ENCODE data around the gene ADAM20. TPM values are rescaled to one million over a fixed set of nuclear protein-coding genes. Genes with fewer than 3 reads are reported as not detected.

Gene ADAM20
- total and polyA plus RNA-seq, 2 donors (not counting 1 experiment from before 2014, with no cell fraction given) = 0.02 to 1.2 TPM

DNA sequence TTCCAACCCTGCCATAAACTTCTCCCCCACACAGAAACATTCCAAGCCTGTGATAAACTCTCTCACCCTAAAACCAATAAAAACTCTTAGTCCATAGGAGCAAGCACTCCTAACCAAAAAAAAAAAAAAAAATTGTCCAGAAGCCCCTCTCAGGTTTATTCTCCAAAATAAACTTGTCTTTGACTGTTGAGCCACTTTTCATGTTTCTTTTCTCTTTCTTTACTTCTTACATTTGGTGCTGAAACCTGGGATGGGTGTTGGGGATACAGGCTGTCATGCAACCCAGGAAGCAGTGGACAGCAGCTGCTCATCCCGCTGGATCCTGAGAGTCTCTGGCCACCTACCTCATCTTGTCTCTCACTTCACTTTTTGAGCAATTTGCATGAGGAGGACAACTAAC, 2.0 kb upstream of the ADAM20 start:
- H3K27ac ChIP-seq (ENCODE audit: insufficient read depth, low read length) = no peak overlapping the region
- H3K36me3 ChIP-seq (ENCODE audit: control insufficient read depth, insufficient read depth, low read length) = no peaks in the 10 kb centered on the region
- H3K4me2 ChIP-seq (ENCODE audit: extremely low read depth, insufficient read depth, low read length) = no peak overlapping the region
- H3K4me3 ChIP-seq (replicated peaks in 1 of 4; ENCODE audit: control extremely low read depth in 1 of 4, insufficient read depth in 1 of 4, low read depth in 3 of 4, low read length in 4 of 4) = no peak overlapping the region
- no peaks in the 10 kb centered on the region for H3K9me3 ChIP-seq (ENCODE audit: control insufficient read depth, insufficient read depth, low read depth, low read length)
- H3K79me2 ChIP-seq (ENCODE audit: control insufficient read depth, insufficient read depth, low read length) = no peaks in the 10 kb centered on the region
- no peaks in the 10 kb centered on the region for H3K4me1 ChIP-seq (ENCODE audit: control insufficient read depth, extremely low read depth, insufficient read depth, low read length)
- no peak overlapping the region for H3K9ac ChIP-seq (ENCODE audit: insufficient read depth, low read length)
- no peak for DNase-seq (ENCODE audit: low read depth in 2 of 2)
- no peaks in the 10 kb centered on the region for H4K20me1 ChIP-seq (ENCODE audit: control insufficient read depth, extremely low read depth, insufficient read depth, low read length)
- TF ChIP-seq, protein P1, sequence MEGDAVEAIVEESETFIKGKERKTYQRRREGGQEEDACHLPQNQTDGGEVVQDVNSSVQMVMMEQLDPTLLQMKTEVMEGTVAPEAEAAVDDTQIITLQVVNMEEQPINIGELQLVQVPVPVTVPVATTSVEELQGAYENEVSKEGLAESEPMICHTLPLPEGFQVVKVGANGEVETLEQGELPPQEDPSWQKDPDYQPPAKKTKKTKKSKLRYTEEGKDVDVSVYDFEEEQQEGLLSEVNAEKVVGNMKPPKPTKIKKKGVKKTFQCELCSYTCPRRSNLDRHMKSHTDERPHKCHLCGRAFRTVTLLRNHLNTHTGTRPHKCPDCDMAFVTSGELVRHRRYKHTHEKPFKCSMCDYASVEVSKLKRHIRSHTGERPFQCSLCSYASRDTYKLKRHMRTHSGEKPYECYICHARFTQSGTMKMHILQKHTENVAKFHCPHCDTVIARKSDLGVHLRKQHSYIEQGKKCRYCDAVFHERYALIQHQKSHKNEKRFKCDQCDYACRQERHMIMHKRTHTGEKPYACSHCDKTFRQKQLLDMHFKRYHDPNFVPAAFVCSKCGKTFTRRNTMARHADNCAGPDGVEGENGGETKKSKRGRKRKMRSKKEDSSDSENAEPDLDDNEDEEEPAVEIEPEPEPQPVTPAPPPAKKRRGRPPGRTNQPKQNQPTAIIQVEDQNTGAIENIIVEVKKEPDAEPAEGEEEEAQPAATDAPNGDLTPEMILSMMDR (conservative IDR thresholded peaks at IDR 0.05 in 1 of 2, IDR thresholded peaks at IDR 0.05 in 1 of 2; ENCODE audit: low read depth in 1 of 2, low read length in 2 of 2) = no peak
- no peak for TF ChIP-seq EZH2 (IDR thresholded peaks at IDR 0.05; ENCODE audit: low read length, missing control alignments)
- no peaks in the 10 kb centered on the region for H3K27me3 ChIP-seq (ENCODE audit: control insufficient read depth, insufficient read depth, low read length)
- no peak overlapping the region for H2AFZ ChIP-seq (ENCODE audit: low read length)

DNA sequence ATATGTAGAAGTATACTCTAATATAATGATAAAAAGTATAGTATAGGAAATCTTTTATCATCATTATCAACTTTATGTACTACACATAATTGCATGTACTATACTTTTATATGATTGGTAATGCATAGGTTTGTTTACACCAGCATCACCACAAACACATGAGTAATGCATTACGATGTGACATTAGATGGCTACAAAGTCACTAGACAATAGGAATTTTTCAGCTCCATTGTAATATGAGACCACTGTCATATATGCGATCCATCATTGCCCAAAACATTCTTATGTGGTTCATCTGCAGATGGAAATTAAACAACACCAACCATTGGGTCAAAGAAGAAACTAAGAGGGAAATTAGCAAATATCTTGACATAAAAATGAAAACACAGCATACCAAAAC, 4.4 kb downstream of the ADAM20 start:
- Histone ChIP-seq H3K79me2 (ENCODE audit: control insufficient read depth, insufficient read depth, low read length) (no peaks in the 10 kb centered on the region), H3K27me3 (ENCODE audit: control insufficient read depth, insufficient read depth, low read length) (no peaks in the 10 kb centered on the region), H3K36me3 (ENCODE audit: control insufficient read depth, insufficient read depth, low read length) (no peaks in the 10 kb centered on the region), H3K27ac (ENCODE audit: insufficient read depth, low read length) (no peak overlapping the region), H3K4me3 (replicated peaks in 1 of 4; ENCODE audit: control extremely low read depth in 1 of 4, insufficient read depth in 1 of 4, low read depth in 3 of 4, low read length in 4 of 4) (no peak overlapping the region), H4K20me1 (ENCODE audit: control insufficient read depth, extremely low read depth, insufficient read depth, low read length) (no peaks in the 10 kb centered on the region), H2AFZ (ENCODE audit: low read length) (no peak overlapping the region), H3K4me2 (ENCODE audit: extremely low read depth, insufficient read depth, low read length) (no peak overlapping the region), H3K9me3 (ENCODE audit: control insufficient read depth, insufficient read depth, low read depth, low read length) (no peaks in the 10 kb centered on the region), H3K4me1 (ENCODE audit: control insufficient read depth, extremely low read depth, insufficient read depth, low read length) (no peaks in the 10 kb centered on the region), H3K9ac (ENCODE audit: insufficient read depth, low read length) (no peak overlapping the region)
- DNase-seq (ENCODE audit: low read depth in 2 of 2) = no peak
- TF ChIP-seq, protein P1 (conservative IDR thresholded peaks at IDR 0.05 in 1 of 2, IDR thresholded peaks at IDR 0.05 in 1 of 2; ENCODE audit: low read depth in 1 of 2, low read length in 2 of 2) = no peak
- no peak for TF ChIP-seq EZH2 (IDR thresholded peaks at IDR 0.05; ENCODE audit: low read length, missing control alignments)

DNA sequence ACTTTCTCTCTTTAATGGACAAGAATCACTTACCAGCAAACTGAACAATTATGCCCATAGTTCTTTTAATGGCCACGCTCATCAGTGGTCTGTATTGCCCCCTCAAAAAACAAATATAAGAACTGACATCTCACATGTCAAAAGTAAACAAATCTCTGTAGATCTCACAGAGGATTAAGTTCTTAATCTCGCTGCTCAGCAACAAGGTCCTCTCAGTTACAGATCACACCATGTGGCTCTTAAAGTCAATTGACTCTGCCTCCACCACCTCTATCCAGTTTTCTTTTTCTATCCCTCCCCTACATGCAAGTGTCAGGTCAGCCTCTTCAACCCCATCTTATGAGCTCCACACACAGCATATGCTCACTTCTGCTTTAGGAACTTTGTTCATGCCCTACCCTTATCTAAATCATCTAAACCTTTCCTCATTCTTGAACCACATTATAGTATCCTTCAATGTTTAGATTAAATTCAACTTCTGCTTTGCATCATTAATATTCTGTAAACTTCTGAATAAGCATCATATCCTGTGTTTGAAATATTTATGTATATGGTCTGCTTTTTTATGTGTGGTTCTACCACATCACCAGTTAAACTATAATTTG, 7.2 kb downstream of the ADAM20 start:
- H3K9me3 ChIP-seq (ENCODE audit: control insufficient read depth, insufficient read depth, low read depth, low read length) = no peaks in the 10 kb centered on the region
- DNase-seq (ENCODE audit: low read depth in 2 of 2) = no peak
- TF ChIP-seq, protein P1 (conservative IDR thresholded peaks at IDR 0.05 in 1 of 2, IDR thresholded peaks at IDR 0.05 in 1 of 2; ENCODE audit: low read depth in 1 of 2, low read length in 2 of 2) = no peak
- TF ChIP-seq EZH2 (IDR thresholded peaks at IDR 0.05; ENCODE audit: low read length, missing control alignments) = no peak
- H3K27ac ChIP-seq (ENCODE audit: insufficient read depth, low read length) = no peak overlapping the region
- H3K27me3 ChIP-seq (ENCODE audit: control insufficient read depth, insufficient read depth, low read length) = no peaks in the 10 kb centered on the region
- no peaks in the 10 kb centered on the region for H4K20me1 ChIP-seq (ENCODE audit: control insufficient read depth, extremely low read depth, insufficient read depth, low read length)
- no peak overlapping the region for H2AFZ ChIP-seq (ENCODE audit: low read length)
- H3K4me1 ChIP-seq (ENCODE audit: control insufficient read depth, extremely low read depth, insufficient read depth, low read length) = no peaks in the 10 kb centered on the region
- H3K9ac ChIP-seq (ENCODE audit: insufficient read depth, low read length) = no peak overlapping the region
- H3K36me3 ChIP-seq (ENCODE audit: control insufficient read depth, insufficient read depth, low read length) = no peaks in the 10 kb centered on the region
- no peak overlapping the region for H3K4me2 ChIP-seq (ENCODE audit: extremely low read depth, insufficient read depth, low read length)
- no peak overlapping the region for H3K4me3 ChIP-seq (replicated peaks in 1 of 4; ENCODE audit: control extremely low read depth in 1 of 4, insufficient read depth in 1 of 4, low read depth in 3 of 4, low read length in 4 of 4)
- no peaks in the 10 kb centered on the region for H3K79me2 ChIP-seq (ENCODE audit: control insufficient read depth, insufficient read depth, low read length)

Data from fibroblast of lung (primary cell).